T-helper 1 cell treated with Interleukin-12 subunit alpha and Interleukin-12 subunit beta and Interleukin-4 antibody, amounts not matched to agents 30 ng/mL and 1 ng/mL, for 36 hours (primary cell): ENCODE data around the gene ROS1. TPM values are rescaled to one million over a fixed set of nuclear protein-coding genes. Genes with fewer than 3 reads are reported as not detected.
"Not testable (repeated sequence)": the region's sequence is repeated elsewhere in the genome, so short reads cannot be mapped to it uniquely, and the experiment has no call there.

Experiments used
- intact Hi-C: fragments of 100-400 bp; cut with micrococcal nuclease; formaldehyde crosslinking; loops from one replicate; pipeline ENCODE4 v1.15.1; 2024
- total RNA-seq: library from RNA; stranded (reverse); gene quantifications from 2 replicates; pipeline ENCODE4 v1.2.3, GENCODE V29; 2022

ROS1 gene
- total RNA-seq, 1 donor from 2014 or later: not detected

DNA sequence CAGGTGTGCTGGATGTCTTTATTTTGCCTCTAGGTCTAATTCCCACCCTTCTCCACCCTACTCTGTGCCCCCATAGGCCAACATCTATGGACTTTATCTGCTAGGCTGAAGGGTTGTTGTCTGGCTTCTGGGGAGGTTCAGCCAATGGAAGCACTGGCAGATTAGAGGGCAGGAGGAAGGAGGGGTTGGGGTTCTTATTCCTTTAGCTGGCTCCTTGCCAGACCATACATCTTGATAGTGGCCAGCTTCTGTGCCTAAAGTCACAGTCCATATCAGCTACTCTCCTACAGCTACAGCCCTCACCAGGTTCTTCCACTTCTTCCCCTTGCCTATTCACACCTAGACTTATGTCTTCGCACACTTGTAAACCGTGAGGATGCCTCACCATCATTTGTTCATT lies 41.1 kb downstream of the ROS1 start:
- intact Hi-C loops: no loop called here

GRCh38 chr6:117381749-117382148 lies 44.0 kb downstream of the ROS1 start:
- intact Hi-C loops: no loop called here

GRCh38 chr6:117380298-117380697 lies 45.4 kb downstream of the ROS1 start:
- intact Hi-C loops: no loop called here

DNA sequence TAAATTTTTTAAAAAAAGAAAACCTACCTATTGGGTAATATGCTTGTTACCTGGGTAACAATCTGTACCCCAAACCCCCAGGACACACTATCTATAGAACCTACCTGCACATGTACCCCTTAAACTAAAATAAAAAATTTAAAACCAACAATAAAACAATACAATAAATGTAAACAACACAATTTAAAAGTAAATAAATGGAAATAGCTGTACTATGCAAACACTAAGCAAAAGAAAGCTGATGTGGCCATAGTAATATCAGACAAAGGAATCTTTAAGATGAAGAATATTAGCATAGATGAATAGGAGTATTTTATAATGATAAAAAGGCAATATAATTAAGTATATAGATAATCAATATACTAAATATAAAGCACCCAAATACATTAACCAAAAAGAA lies 50.3 kb downstream of the ROS1 start:
- intact Hi-C loops: no loop called here

DNA sequence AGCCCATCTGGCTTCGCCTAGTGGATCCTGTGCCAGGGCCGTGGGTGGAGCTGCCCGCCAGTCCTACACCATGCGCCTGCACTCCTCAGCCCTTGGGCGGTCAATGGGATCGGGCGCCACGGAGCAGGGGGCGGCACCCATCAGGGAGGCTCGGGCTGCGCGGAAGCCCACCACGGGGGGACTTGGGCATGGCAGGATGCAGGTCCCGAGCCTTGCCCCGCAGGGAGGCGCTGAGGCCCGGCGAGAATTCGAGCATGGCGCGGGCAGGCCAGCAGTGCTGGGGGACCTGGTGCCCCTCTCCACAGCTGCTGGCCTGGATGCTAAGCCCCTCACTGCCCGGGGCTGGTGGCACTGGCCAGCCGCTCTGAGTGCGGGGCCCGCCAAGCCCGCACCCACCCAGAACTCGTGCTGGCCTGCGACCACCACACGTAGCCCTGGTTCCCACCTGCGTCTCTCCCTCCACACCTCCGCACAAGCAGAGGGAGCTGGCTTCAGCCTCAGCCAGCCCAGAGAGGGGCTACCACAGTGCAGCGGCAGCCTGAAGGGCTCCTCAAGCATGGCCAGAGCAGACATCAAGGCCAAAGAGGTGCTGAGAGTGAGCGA lies 52.4 kb downstream of the ROS1 start:
- intact Hi-C loops: no loop called here

GRCh38 chr6:117372289-117372688 lies 53.5 kb downstream of the ROS1 start:
- intact Hi-C loops: not testable (repeated sequence)

DNA sequence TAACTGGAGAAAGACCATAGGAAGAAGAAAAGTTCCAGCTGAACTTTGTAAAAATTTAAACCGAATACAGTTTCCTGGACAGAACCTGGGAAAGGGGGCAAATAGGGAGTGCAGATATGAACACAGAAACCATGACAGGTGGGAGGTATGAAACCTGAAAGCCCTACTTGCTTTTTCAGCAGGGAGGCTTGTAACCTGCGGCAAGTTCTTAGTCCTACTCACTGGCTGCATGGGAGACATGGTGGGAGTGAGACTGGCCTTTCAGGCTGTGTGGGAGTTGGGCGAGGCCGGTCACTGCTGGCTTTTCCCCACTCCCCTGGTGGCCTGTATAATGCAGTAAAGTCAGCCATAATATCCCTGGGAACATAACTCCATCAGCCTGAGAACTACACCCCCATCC lies 54.2 kb downstream of the ROS1 start:
- intact Hi-C loops: no loop called here

DNA sequence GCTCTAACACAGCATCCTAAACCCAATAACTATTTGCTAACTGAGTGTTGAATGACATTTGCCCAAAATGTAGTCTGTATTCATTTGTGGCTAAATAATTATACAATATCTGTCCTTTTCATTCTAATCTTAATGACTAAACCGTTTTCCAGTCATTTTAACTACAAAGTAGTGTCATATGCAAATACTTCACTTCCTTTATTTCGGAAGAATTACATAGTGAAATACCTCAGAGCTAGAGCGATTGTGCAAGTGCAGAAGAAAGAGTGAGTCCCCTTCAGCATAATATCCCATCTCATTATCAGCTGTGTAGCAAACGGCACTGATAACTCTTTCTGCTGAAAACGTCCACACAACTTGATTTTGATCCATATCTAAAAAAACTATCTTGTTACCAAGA lies 66.2 kb downstream of the ROS1 start:
- intact Hi-C loops: no loop called here

DNA sequence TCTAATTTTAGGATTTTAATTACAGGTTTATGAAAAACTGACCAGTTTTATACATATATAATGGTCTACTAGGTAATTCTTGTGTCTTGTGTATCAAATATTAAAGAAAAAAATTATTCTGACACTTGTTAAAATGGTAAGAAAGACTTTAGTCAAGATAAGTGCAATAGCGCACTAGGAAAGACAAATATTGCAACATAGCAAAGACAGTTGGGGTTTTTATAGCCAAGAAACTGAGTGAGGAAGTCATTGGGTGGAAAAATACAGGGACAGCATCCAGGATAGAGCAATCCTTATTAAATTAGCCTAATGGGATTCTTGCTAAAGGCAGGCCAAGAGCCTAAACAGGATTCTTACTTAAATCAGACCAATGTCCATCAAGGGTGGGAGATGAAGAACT lies 71.1 kb downstream of the ROS1 start:
- intact Hi-C loops: no loop called here

DNA sequence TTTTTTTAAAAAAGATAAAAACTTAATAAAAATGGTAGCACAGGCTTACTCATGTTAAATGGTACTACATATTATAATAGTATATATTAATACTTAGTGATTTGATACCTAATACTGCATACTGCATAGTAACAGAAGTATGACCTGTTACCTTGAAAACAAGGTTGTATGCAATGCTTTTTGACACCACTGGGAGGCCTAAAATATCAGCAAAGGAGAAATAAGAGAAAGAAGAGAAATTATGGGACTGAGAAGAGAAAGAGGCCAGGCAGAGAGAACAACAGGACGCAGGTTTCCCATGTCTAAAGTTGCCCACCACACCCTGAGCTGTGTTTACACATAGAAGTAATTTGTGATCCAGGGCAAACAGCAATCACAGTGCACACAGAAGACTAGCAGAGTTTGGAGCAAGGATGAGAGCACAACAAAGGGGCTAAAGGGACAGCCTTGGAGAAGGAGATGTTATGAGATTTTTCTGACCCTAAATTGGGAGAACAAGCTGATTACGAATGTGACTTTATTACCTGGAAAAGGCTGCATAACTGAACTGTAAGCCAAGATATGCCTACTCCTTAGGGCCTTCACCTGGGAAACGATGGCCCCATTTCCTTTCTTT lies 73.2 kb downstream of the ROS1 start:
- intact Hi-C loops: no loop called here

DNA sequence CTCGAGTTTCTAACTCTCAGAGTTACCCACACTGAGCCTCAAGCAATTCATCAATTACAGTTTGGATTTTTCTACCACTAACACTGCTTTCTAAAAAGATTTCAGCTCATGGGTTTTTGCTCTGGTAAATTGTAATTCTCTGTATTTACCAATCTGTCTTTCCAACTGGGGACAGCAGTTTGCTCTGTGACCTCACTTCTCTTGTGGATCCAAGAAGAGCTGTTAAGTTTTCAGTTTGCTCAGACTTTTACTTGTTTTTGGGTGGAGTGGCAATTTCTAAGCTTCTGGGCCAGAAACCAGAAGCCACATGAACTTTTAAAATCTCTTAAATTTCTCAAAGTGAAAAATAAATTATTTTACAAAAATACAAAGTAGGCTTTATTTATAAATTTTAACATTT lies 74.2 kb downstream of the ROS1 start:
- intact Hi-C loops: no loop called here

DNA sequence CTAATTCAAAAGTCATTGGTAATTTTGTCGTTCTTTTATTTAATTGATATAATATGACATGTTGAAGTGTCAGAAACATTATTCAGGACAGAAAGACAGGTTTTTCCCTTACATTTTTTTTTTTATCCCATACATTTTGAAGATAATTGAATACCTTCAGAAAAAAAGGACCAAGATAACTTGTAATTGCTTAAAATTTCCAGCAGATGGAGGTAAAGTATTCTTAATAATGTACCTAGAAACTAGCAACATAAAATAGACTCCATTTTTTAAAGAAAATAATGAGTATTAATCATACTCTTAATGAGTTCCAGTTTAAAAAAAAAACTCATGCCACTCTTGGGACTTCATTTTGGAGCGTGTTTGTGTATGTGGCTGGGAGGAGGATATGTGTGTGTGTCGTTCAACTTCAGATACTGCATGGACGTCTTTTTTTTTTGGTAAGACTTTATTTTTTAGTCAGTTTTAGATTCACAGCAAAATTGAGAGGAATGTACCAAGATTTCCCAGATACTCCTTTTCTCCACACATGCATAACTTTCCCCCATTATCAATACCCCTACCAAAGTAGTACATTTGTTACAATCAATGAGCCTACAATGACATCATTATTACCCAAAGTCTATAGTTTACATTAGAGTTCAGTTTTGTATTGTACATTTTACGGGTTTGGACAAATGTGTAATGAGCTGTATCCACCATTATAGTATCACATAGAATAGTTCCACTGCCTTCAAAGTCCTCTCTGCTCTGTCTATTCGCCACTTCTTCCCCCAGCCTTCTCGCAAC lies 79.4 kb downstream of the ROS1 start:
- intact Hi-C loops: loop anchor here (1.0 kb wide), 4 partner anchors 103 to 484 kb away; no protein-coding TSS in a partner anchor

DNA sequence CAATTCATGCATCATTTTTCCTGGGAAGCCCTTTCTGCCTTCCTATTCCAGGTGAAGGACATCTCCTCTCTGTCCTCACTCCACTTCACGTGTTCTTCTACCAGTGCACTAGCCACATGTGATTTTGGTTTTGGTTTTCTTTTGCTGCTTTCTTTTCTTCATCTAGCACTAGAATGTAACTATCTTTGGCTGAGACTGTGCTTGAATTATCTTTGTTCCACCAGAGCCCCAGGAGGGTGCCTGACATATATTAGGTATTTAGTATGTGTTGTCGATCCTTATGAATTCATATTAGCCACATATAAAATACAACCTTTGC lies 80.5 kb downstream of the ROS1 start:
- intact Hi-C loops: loop anchor here (2.0 kb wide), 1 partner anchor 632 kb away; no protein-coding TSS in a partner anchor

DNA sequence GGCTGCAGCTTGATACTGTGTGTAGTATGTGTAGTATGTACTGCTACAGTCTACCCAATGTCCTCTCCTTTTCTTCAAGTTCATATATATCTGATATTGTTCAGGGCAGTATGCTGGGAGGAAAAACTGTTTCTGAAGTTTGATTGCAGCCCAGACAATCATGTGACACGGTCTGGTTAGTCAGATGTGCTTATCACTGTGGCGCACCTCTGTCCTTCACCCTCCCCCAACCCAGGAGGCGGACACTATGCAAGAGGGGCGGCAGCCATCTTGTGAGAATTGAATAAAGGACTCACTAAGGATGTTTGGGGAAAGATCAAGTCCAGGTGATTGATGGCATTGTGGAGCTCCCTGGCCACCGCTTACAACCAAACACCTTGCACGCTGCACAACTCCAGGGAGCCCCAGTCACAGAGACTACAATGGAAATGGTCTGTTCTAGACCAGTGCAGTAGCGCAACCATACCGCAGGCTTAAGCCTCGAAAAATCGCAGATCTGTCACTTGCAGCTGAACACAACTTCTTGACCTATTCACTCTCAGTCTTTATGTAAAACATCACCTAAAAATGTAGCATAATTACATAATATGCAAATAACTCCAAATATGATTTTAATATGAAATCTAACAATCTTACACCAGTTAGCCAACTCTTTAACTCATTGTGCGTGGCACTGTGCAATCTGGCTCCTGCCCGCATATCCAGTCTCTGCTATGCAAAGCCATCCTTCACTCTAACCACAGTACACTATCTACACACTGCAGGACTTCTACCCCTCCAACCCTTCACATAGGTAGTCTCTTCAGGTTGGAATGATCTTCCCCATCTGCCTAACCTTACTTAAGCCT lies 81.1 kb downstream of the ROS1 start:
- intact Hi-C loops: loop anchor here (2.0 kb wide), 1 partner anchor 632 kb away; no protein-coding TSS in a partner anchor

DNA sequence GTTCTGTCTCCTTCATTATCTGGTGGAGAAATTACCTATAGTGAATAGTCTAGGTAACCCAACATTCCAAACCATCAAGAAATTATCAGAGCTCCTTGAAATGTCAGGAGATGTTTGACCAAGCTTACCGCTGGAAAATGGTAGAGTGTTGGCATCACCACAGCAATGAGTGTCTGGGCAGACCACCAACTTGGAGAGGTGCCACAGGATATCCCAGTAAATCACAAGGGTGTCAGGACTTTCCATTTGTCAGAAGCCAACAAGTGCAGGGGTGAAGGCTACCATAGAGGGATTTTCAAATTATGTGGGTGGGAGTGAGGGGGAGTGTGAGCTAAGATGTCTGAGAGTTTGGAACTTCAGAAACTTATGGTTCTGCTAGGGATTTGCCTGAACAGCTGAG lies 87.2 kb downstream of the ROS1 start:
- intact Hi-C loops: no loop called here

DNA sequence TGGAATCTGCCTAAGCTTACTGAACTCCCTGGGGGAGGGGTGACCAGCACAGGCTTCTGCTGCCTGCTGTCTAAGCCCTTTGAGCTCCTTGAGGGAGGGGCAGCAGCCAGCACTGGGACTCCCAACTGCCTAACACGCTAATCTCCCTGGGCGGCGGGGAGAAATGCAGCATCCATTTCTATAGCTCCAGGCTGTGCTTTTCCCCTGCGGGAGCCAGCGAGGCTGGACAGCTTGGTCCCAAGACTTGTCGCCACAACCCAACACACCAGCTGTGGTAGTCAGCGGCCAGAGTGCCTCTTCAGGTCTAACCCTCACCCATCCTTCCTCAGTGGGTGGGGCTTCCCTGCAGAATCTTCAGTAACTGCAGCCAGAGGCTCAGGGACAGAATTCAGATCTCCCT lies 95.8 kb downstream of the ROS1 start:
- intact Hi-C loops: no loop called here

DNA sequence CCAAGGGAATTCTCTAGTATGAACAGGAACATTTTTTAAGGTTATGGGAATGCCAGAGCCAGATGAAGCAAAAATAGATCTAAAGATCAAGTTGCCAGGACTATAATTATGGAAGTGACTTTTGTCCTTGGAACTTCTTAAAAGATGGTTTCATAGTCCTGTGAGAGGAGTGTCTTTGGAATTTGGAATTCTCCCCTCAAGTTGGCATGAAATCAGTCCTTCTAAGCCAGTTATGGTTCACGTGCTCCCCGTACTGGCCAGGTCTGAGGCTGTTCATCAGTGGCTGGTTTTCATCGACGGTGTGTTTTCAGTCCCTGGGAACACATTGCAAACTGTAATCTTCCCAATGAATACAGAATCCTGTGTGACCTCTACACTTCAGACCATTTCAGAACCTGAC lies 97.2 kb downstream of the ROS1 start:
- intact Hi-C loops: no loop called here

GRCh38 chr6:117328005-117328389 lies 97.7 kb downstream of the ROS1 start:
- intact Hi-C loops: no loop called here

- intact Hi-C loops: no loop called here
These were observed 98.4 kb downstream of the ROS1 start for GRCh38 chr6:117327149-117328004.

DNA sequence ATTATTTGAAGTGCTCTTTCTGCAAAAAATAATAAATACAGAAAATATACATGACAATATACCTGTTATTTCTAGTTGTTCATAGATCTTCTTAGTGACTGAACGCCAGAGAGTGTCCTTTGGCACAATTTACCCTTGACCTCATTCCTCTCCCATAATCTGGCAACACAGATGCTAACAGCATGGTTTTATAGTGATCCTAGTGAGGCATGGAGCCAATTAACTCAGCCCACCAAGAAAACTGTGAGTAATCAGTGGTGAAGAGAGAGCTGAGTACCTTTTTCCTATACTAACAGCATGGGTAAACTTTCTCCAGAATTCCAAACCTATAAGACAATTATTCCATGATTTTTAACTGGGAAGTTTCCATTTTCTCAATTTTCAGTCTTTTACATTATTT lies 99.3 kb downstream of the ROS1 start:
- intact Hi-C loops: no loop called here

GRCh38 chr6:117317261-117317660 lies 108.5 kb downstream of the ROS1 start:
- intact Hi-C loops: loop anchor here (5.0 kb wide), 1 partner anchor 345 kb away; no protein-coding TSS in a partner anchor
